SIG-M5 (cell line): ENCODE measurements around the gene GSN.

ENCODE experiments used
- DNase-seq: peaks from one replicate; lab custom pipeline; 2025; lab: John Stamatoyannopoulos, UW

The GSN gene

DNA sequence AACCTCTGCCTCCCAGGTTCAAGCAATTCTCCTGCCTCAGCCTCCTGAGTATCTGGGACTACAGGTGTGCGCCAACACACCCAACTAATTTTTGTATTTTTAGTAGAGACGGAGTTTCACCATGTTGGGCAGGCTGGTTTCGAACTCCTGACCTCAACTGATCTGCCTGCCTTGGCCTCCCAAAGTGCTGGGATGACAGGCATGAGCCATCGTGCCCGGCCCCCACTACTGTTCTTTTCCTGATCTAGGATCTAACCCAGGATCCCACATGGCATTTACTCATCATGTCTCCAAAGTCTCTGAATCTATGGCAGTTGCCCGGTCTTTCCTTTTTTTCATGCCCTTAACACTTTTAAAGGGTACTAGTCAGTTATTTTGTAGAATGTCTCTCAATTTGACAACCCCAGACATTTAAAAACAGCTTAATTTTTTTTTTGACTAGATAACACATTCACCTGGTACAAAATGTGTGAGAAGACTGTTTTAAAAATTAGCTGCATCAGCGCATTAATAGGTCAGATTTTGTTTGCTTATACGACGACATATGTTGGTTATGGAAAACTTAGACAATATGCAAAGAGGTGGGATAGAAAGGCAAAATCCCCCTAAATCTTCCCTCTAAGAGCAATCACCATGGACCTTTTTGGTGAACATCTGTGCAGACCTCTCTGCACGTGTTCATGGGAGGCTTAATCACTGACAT, 55.6 kb downstream of the GSN start:
- no peak for DNase-seq

- no peak for DNase-seq
Observed at GRCh38 chr9:121324316-121324715, 56.4 kb downstream of the GSN start.

DNA sequence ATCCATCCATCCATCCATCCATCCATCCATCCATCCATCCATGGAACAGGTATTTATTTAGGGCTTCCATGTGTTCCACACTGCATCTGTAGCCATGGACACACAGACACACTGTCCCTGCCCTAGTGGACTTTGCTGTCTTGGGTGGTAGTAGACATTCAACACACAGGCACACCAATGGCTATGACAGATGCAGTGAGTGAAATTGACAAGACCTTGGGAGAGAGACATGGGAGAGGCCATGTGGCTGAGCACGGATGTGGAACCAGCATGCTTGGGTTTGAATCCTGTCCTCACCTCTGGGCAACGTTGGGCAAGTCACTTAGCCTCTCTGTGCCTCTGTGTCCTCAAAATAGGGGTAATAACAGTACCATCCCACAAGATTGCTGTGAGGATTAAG, 56.8 kb downstream of the GSN start:
- DNase-seq: no peak

GRCh38 chr9:121325387-121325786, 57.4 kb downstream of the GSN start:
- DNase-seq: no peak

DNA sequence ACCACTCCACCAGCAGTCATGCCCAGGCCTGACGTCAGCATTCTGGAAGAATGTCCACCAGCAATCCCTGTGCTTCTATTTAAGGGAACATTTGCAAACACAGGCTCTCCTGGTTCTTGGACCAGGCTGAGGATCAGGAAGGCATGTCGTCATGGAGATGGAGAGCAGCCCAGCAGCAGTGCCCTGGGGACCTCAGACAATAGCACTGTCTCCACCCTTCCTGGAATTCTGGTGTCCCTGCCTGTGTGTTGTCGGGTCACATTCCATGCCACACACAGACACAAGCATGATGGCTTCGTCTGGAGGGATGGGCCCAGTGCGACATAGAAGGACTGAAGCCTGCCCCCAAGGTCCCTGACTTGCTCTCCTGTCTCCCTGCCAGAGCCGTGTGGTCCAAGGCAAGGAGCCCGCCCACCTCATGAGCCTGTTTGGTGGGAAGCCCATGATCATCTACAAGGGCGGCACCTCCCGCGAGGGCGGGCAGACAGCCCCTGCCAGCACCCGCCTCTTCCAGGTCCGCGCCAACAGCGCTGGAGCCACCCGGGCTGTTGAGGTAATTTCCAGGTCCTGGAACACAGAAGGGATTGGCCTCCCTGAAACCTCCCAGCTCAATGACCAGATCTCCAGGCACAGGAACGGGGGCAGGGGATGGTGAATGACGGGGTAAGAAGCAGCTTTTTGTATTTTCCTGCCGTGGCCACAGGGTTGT, 58.3 kb downstream of the GSN start:
- DNase-seq: no peak

DNA sequence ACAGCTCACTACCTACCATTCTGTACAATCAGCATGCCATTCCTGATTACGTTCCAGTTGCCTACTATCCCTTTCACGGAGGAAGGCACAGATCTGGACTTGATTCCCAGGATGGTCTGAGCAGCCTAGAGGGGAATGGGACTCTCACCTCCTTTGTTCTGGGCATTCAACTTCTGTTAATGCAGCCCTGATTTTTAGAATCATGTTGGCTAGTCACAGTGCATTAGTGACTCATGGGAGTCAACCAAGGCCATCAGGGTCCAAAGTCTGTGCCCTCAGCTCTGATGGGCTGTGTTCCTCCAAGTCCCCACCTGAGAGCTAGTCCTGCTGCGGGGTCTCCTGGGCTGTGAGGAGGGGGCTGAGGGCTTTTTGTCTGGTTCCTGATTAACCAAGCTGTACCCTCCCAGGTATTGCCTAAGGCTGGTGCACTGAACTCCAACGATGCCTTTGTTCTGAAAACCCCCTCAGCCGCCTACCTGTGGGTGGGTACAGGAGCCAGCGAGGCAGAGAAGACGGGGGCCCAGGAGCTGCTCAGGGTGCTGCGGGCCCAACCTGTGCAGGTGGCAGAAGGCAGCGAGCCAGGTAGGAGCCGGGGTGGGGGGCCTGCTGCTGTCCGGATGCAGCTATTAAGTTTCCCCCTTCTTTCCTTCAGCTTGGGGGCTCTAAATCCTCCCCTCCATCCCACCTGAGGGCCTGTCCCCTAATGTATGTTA, 59.1 kb downstream of the GSN start:
- no peak for DNase-seq

- no peak for DNase-seq
Observed at GRCh38 chr9:121328476-121328875, 60.5 kb downstream of the GSN start.

DNA sequence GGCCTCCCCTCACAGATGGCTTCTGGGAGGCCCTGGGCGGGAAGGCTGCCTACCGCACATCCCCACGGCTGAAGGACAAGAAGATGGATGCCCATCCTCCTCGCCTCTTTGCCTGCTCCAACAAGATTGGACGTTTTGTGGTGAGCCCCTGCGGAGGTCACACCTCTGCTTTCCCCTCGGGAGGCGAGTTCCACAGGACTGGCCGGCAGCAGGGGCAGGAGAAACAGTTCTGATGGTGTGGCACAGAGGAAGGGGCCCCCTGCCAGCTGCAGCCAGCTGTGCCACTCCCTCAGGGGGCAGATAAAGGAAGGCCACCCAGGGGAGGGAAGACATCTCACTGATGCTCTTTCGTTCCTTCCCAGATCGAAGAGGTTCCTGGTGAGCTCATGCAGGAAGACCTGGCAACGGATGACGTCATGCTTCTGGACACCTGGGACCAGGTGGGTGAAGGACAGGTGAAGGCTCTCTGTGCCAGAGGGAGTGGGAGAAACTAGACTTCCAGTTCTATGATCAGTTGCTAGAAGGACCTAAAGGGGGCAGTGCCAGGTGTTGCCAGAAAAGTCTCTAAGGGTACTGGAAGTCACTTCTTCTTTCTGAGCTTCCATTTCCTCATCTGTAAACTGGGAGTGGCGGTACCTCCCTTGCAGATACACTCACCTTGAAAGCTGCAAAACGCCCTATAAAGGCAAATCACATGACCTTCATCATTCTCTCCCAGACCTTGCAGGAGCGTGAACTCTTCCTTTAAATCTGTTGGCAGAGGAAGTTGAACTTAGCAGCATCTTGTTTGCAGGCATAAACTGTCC, 61.1 kb downstream of the GSN start:
- DNase-seq: no peak

DNA sequence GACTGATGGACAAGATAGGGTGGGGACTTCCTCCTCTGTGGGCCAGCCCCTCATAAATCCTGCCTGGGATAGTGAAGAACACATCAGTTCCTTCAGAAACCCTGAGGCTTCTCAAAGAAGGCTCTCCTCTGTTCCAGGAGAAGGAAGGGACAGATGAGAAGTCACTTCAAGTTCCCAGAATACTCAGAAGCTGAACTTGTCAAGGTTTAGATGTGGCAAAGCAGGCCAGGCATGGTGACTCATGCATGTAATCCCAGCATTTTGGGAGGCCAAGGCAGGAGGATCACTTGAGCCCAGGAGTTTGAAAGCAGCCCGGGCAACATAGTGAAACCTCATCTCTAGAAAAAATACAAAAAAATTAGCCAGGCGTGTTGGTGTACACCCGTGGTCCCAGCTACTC, 63.6 kb downstream of the GSN start:
- no peak for DNase-seq

- no peak for DNase-seq
Observed at GRCh38 chr9:121331992-121332685, 64.2 kb downstream of the GSN start.

- DNase-seq: no peak
Observed at GRCh38 chr9:121333950-121334773, 66.2 kb downstream of the GSN start.

GRCh38 chr9:121336665-121337064, 68.7 kb downstream of the GSN start:
- DNase-seq: no peak

- DNase-seq: no peak
Observed at GRCh38 chr9:121339437-121339836, 71.5 kb downstream of the GSN start.

DNA sequence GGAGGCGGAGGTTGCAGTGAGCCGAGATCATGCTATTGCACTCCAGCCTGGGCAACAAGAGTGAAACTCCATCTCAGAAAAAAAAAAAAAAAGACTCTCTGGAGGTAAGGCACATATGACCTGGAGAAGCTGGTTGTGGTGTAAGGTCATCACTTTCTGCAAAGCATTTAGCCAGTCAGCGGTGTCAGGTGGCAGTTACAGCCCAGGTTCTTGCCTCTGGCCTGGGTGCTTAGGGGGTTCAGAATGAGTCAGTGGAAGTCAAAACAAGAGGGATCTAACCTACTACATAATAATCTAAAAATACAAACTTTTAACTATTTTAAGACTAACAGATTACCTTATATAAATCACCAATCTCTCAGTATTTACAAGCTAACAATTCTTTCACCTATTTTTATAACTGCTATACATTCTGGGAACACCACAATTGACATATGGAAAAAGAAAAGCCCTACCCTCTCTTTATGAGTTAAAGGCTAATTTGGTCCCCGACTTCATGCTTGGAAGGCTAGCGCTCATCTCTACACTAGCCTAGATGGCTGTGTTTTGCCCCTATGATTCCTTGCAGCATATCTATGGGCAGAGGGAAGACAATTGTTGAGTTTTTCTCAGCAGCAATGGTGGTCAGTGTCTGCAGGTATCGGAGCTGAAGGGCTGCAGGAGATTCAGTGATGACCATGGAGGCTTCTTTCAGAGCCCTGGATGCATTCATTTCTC, 72.9 kb downstream of the GSN start:
- DNase-seq: no peak

DNA sequence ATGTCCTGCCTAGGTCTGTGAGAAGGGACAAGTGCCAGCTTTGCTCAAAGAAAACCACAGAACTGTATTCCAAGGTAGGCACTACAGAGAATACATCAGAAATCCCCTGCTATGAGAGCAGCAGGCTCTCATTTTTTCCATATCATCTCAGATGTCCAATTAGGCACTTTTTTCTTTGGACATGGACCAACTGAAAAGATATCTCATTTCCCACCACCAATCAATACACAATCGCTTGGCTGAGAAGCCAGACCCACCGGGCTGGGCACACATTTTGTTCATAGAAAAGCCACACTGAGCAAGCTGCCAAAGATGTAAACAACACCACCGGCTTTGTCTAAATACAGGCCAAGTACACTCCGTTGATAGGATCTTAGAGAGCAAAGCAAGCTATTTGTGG, 76.2 kb downstream of the GSN start:
- DNase-seq: no peak

GRCh38 chr9:121345070-121345469, 77.1 kb downstream of the GSN start:
- DNase-seq: no peak

DNA sequence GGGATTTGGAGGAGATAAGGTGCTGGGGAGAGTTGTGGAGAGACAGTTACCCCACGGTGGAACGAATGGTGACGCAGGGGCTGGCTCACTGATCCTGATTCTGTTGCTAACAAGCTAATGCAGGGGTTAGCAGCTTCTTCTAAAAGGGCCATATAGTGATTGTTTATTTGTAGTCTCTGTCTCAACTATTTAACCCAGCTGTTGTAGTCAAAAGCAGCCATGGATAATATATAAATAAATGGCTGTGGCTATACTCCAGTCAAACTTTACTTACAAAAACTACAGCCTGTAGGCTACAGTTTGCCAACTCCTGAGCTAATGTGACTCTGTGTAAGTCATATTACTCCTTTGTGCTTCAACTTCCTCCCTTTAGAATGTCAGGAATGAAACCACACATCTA, 80.3 kb downstream of the GSN start:
- no peak for DNase-seq

- no peak for DNase-seq
Observed at GRCh38 chr9:121349009-121349408, 81.0 kb downstream of the GSN start.

DNA sequence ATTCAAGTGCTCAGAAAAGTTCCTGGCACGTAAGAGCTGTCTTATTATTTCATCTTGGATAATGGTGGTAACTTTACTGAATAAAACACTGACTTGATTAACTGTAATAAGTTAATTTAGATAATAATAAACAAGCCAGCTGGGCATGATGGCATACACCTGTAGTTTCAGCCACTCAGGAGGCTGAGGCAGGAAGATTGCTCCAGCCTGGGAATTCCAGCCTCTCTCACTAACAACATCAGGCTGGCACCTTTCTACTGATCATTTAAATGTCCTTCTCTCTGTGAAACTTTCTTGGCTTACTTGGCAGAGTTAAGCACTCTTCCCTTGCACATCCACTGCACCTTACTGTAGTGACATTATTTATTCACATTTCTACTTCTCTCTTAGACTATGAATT, 82.1 kb downstream of the GSN start:
- DNase-seq: no peak

GRCh38 chr9:121350993-121351561, 83.1 kb downstream of the GSN start:
- DNase-seq: no peak
